ENCODE data around the gene CLDN6.

Gene CLDN6

DNA sequence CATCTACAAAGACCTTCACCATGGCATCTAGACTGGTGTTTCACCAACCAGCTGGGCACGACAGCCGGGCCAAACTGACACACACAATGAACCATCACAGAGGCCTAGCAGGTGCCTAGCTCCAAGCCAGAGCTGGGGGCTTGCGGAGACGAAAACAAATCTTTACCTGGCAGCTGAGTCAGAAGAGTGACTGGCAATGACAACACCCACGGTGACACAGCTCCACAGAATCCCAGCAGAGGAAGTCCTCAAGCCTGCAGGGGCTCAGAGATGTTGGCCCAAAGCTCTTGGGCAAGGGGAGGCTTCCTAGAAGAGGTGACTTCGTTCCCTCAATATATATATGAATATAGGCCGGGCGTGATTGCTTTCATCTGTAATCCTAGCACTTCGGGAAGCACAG, 33.5 kb upstream of the CLDN6 start:
- DNase-seq, result no peak

DNA sequence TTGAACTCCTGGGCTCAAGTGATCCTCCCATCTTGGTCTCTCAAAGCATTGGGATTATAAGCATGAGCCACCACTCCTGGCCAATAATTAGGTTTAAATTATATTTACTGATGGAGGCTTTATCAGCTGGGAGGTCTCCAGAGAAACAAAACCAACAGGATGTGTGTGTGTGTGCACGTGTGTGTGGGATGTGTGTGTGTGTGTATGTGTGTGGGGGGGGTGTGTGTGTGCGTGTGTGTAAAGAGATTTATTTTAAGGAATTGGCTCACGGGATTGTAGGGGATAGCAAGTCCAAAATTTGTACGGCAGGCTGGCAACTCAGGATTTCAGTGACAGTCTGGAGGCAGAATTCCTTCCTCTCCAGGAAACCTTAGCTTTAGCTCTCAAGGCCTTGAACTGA, 33.0 kb upstream of the CLDN6 start:
- no peak for DNase-seq

DNA sequence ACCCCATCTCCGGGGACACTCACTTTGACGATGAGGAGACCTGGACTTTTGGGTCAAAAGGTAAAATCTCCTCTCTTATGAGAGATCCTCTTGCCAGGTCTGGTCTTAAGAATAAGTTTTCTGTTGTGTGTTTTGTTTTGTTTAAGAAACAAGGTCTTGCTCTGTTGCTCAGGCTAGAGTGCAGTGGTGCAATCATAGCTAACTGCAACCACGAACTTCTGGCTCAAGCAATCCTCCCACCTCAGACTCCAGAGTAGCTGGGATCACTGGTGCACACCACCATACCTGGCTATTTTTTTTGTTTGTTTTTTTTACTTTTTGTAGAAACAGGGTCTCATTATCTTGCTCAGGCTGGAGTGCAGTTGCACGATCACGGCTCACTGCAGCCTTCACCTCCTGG, 32.5 kb upstream of the CLDN6 start:
- DNase-seq, result no peak

DNA sequence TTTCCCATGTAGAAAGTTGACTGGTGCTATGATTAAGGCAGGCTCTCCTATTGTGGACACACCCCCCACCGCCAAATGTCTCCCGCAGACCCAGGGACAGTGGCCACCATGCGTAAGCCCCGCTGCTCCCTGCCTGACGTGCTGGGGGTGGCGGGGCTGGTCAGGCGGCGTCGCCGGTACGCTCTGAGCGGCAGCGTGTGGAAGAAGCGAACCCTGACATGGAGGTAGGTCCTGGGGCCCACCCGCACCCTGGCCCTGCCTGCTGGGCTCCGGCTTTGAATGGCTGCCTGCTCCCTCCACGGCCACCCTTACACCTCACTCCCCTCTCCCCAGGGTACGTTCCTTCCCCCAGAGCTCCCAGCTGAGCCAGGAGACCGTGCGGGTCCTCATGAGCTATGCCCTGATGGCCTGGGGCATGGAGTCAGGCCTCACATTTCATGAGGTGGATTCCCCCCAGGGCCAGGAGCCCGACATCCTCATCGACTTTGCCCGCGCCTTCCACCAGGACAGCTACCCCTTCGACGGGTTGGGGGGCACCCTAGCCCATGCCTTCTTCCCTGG, 32.0 kb upstream of the CLDN6 start:
- DNase-seq, result no peak

DNA sequence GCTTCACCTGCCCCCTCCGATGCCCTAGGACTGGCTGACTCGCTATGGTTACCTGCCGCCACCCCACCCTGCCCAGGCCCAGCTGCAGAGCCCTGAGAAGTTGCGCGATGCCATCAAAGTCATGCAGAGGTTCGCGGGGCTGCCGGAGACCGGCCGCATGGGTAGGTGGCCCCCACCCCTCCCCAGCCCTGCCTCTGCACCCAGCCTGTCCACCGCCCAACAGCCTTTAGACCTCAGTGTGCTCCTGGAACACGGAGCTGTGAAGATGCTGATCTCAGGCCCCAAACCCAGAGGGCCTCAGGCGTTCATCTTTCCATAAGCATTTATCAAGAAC, 29.4 kb upstream of the CLDN6 start:
- DNase-seq, result no peak

DNA sequence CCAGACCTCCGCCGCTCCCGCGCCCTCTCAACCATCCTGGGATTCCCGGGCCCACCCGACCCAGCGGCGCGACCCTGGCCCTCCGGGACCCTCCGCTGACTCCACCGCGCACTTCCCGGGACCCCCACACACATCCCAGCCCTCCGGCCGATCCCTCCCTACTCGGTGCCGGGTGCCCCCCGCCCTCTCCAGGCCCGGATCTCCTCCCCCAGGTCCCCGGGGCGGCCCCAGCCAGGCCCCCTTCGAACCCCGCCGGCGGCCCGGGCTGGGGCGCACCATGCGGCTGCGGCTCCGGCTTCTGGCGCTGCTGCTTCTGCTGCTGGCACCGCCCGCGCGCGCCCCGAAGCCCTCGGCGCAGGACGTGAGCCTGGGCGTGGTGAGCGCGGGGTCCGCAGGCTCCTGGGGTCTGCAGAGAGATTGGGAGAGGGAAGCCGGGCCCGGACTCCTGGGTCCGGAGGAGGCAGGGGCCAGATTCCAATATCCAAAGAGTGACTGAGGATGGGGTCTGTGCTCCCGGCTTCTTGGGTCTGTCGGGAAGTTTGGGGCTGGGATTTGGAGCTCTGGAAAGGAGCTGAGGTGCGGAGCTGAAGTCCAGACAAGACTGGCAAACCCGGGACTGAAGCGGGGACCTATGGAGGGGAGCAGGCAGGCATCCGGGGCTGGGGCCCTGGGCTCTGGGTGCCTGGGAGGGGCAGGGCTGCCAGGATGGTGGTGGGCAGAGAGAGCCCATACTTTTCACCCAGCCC, 28.8 kb upstream of the CLDN6 start:
- no peak for DNase-seq

DNA sequence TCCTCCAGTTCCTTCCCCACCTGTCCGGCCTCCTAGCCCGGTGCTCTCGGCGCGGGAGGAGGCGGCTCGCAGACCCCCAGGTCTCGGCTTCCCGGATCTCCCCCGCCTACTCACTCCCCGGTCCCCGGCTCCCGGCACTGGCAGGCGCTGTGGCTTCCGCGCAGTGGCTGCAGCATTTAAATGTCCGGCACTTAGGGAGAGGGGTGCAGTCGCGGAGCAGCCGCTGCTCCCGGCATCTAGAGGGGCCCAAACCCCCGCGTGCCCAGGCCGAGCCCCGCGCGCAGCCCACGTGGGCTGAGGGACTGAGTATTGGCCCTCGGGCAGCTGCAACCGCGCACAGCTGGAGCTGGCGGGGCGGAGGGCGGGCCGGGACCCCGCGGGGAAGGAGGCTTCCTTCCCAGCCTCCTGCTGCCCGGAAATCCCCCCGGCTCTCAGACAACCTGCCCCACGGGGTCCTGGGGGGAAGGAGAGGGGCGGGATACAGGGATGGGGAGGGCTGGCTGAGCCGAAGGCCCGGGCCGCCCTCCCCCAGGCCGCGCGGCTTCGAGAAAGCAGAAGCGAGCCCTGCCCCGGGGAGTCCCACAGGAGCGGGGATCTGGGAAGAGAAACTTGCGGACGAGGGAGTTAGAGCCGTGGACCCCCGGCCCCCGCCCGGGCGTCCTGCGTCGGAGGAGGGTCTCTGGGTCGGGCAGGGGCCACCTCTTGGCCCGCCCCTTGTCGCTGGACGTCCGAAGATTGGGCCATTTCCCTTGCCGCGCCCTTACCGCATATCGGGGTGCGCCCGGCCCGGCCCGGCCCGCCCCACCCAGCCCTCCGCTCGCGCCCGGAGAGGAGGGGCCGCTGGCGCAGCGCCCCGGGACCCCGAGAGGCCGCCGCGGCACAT, 28.0 kb upstream of the CLDN6 start, which contains the start of gene MMP25:
Gene MMP25, plus strand, starts transcription at position 804 of the 883 bp plus-strand sequence. CDS start 357 bp downstream, outside the sequence.
- DNase-seq, result no peak

DNA sequence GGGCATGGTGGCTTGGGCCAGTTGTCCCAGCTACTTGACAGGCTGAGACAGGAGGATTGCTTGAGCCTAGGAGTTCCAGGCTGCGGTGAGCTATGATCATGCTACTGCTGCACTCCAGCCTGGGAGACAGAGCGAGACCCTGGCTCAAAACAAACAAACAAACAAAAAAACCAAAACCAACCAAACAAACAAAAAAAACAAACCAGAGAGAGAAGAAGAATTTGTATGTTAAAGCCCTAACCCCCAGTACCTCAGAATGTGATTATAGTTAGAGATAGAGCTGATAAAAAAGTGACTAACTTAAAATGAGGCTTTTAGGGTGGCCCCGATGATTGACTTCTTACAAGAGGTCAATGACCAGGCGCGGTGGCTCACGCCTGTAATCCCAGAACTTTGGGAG, 26.7 kb upstream of the CLDN6 start:
- DNase-seq, result no peak

DNA sequence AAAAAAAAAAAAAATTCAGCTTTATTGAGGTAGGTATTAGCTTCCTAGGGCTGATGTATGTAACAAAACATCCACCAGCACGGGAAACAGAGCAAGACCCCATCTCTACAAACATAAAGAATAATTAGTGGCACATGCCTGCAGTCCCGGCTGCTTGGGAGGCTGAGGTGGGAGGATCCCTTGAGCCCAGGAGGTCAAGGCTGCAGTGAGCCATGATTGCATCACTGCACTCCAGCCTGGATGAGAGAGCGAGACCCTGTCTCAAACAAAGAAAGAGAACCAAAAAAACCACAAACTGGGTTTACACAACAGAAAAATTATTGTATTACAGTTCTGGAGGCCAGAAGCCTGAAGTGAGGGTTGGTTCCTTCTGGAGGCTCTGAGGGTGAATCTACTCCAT, 24.4 kb upstream of the CLDN6 start:
- DNase-seq, result no peak

DNA sequence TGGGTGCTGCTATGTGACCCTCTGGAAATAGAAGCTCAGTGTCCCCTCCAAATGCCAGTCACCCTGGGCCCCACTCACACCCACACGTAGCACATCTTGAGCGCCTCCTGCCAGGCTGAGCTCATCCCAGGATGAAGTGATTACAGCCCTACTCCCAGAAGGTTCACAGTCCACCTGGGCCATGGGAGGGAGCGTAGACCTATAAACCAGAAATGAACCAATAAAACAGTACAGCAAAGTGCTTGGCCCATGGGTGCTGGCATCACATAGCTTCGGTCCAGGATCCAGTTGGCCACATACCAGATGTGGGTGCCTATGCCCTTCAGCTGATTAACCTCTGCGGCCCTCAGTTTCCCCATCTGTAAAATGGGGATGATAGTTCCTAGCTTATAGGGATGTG, 20.9 kb upstream of the CLDN6 start:
- DNase-seq, result no peak

DNA sequence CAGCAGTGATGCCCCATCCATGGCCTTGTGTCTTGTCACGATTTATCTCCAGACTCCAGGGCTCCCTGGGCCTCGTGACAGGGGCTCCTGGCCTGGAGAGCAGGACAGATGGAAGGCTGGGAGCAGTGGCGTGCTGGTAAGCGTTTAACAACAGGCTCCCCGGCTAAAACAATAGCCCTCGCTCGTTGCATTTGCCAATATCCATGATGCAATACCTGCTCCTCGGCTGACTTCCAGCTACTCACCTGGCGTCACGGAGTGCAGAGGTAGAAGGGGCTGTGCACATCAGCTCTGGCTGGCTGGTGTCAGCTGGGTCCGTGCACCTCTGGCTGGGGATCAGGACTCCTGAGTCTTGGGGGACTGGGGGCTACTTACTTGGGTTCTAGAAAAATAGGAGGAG, 20.3 kb upstream of the CLDN6 start:
- DNase-seq, result no peak

DNA sequence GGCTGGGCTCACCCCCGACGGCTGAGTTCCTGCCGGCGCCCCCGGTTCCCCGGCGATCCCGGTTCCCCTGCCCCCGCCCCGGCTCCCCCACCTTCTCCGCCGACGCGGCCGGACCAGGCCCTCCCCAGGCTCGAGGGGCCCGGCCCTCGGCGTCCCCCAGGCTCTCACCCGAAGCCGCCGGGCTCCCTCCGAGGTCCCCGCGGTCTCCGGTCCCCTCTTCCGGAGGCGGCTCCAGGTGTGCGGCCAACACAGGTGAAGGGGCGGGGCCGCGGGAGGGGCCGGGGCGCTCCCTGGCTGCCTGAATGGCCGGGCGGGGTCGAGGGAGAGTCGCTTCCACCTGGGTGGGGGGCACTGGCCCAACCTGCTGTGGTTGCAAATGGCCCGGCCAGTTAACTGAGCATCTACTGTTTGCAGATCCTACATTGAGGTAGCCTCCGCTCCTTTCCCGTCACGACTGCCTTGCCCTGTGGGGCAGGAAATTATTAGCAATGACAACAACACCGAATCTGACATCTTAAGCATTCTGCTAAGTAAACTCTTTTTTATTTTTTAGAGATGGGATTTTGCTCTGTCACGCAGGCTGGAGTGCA, 18.8 kb upstream of the CLDN6 start, which contains the start of gene BICDL2:
Gene BICDL2, minus strand, starts transcription at position 219 of the 590 bp plus-strand sequence. CDS start 1,448 bp downstream, outside the sequence.
- no peak for DNase-seq

DNA sequence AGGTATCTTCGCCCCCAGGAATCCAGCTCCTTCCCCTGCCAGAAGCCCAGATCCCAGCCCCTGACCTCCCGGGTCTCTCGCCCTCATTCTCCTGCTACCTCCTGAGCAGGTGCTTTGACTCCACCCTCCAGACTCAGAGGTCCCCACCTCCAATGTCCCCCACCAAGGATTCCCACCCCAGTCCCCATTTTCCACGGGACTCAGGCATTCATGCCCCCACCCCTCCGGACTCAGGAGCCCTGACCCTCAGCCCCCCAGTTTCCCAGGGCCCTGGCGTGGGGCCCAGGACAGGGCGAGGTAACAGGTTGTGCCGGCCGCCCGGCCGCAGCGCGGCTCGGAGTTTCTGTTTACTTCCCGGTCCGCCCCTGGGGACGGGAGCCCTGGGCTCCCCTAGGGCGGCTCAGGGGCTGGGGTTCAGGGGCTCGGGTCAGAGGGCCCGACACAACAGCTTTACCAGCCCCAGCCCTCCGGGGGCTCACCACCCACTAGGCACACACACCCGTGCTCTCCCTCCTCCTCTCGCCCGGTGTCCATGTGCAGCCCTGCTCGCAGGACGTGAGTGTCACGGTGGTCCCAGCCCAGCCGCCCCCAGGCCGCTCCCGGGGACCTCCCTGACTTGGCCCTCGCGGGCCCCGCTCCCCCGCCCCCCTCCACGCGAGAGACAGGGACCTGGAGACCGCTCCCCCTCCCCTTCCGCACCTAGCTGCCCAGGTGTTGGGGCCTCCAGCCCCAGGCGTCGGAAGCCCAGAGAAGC, 18.2 kb upstream of the CLDN6 start:
- DNase-seq, result no peak

DNA sequence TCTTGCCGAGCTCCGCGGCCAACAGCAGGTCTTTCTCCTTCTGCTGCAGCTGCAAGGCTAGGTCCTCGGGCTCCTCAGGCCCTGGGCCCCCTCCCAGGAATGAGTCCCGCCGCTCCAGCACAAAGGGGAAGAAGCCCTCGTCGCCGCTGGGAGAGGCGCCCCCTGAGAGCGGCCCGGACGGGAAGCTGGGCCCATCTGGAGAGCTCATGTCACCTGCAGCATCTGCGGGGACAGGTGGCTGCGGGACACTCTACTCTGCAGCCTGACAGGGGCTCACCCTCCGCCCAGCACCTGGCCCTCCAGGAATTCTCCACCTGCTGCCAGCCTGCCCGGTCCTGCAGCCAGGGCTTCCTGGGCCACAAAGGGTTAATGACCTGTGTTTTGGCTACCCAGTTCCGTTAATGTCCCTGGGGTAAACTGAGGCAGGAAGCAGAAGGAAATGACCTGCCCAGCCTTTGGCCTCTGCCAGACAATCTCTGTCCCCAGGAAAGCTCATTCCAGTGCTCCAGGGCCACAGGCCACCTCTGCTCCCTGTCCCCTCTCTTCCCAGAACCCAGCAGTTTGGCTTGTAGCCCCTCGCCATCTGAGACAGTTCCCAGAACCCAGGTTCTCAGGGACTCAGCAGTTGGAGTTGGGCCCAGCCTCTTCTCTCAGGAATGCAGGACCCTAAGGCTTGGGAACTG, 17.4 kb upstream of the CLDN6 start:
- no peak for DNase-seq

DNA sequence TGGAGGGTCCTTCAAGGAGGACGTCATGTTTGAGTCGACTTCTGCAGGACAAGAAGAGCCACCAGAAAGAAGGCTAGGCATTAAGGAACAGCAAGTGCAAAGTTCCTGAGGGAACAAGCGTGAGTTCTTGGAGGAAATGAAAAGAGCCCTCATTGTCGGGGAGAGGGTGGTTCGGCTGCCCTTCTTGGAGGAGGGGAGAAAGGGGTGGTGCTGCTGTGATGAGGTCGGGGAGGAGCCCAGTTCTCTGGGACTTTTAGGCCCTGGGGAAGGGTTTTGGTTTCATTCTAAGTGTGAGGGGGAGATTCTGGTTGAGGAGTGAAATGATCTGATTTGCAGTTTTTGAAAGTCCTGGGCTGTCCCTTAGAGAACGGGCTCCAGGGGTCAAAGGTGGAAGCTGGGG, 14.6 kb upstream of the CLDN6 start:
- DNase-seq, result no peak

DNA sequence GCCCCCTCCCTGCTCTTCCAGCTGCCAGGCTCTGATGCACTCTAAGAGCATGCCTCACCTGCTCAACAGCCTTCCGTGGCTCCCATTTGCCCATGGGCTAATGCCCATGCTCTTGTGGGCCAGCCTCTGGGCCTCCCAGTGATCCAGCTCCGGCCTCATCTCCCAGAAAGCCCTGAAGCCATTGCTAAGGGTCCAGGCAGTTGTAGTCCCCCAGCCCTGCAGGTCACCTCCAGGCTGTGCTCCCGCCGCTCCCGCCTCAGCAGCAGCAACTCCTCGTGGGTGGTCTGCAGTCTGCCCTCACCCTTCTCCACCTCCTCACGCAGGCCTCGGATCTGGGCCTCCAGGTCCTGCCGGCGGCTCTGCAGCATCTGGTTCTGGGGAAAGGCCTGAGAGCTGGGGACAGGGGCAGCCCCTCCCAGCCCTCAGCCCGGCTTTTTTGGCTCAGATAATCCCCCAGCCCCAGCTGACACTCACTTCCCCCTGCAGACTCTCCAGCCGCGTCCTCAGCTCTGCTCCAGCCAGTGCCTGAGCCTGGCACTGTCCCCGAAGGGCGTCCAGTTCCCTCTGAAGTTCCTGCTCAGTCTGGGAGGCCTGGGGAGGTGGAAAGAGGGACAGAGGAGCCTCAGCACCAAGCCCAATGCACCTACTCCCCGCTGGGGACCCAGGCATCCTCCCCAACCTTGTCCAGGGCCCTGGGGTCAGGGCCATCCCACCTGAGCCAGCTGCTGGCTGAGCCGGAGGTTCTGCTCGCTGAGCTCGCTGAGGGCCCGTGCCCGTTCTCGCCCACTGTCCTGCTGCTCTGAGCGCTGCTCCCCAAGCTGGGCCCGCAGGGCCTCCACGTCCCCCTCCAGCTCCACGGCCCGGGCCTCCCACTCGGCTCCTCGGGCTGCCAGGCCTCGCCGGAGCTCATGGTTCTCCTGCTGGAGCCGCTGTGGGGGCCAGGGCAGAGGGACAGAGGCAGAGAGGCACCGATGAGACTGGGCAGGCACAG, 12.5 kb upstream of the CLDN6 start:
- DNase-seq, result no peak

DNA sequence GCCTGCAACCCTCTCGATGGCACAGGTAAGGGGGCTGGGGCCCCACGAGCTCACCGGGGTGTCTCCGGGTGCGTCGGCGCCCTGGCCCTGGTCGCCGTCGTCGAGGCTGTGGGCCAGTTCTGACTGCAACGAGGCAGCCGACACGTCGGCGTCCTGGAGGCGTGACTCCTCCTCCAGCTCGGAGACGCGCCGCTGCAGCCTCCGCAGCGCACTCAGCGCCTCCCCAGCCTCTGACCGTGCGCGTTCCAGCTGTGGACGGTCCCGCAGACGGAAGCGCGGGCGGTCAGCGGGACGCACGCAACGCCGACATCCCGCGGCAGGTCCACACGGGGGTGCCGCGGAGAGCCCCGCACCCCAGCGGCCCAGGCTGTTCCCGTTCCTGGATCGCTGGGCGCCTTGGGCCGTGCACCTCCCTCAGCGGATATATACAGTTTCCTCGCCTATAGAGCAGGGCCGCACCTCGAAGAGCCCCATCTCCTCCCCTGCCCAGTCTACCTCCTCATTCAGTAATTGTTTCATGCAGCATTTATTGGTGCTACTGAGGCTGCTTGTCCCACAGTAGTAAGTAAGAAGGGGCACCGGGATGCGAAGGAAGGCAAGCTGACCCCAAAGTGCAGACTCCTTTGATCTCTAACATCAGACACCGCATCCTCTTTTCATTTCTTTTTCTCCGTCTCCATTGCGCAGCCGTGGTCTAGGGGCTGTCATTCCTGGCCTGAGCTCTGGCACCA, 11.7 kb upstream of the CLDN6 start:
- DNase-seq, result no peak

DNA sequence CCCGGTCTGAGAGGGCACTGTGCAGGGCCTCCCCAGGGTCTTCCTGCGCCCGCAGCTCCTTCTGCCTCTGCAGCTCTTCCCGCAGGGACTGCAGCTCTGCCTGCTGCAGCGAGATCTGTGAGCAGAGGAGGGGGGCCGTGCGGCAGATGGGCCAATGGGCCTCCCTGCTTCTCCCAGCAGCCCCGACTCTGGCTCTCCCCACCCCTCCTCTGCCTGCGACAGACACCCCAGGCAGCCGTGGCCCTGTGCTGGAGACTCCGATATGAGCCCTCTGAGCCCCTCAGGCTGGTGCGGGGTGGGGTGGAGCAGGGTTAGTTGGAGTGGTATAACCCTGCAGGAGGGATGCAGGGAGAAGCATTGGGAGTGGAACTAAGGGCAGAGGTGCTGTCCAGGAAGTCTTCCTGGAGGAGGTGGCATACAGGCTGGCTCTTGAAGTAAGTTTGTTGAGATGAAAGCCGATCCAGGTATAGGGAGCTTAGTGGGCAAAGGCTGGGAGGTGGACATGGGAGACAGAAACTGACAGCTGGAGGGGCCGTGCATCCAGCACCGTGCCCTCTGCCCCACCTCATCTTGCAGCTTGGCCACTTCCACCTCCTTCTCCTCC, 10.8 kb upstream of the CLDN6 start:
- no peak for DNase-seq

DNA sequence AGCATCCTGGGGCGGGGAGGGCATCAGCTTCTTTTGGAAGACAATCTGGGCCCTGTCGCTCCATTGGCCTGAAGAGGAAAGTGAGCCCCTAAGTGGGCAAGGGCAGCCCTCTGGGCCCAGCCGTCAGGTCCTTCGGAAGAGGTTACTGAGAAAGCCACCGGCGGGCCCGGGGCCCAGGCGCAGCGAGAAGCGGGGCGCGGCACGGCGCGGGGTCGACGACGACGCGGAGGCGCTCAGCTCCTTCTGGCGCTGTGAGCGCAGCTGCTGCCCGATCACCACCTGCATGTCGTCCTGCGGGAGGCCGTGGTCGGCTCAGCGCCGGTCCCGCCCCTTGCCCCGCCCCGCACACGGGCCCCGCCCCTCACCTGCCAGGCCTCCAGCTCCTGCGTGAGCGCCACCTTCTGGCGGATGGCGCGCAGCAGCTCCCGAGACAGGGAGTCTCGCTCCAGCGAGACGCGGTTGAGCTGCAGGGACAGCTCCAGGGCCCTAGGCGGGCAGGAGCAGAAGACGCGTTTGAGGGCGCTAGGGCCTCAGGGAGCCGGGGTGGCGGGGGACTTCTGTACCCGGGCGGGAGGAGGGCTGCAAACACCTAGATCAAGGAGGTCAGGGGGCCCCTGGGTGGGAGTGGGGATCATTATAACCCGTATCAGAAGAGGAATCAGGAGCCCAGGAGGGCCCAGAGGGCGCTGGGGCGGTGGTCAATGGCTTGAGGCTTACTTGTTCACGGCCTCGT, 10.2 kb upstream of the CLDN6 start:
- peak; percentile 88 for DNase-seq

All from activated CD4-positive, alpha-beta T cell treated with anti-CD3 and anti-CD28 coated beads, Interleukin-2, amount 50 U/mL, for 1 hour (primary cell).